Fibroblast of skin of left biceps (primary cell): ENCODE measurements around the gene TMPRSS4.

Source experiments
- DNase-seq, 2 experiments: peaks; one replicate each; pipeline ENCODE4 v3.0.0-alpha.2; 2013; ENCODE audit warnings: low read depth in 2 of 2

TMPRSS4 gene, protein sequence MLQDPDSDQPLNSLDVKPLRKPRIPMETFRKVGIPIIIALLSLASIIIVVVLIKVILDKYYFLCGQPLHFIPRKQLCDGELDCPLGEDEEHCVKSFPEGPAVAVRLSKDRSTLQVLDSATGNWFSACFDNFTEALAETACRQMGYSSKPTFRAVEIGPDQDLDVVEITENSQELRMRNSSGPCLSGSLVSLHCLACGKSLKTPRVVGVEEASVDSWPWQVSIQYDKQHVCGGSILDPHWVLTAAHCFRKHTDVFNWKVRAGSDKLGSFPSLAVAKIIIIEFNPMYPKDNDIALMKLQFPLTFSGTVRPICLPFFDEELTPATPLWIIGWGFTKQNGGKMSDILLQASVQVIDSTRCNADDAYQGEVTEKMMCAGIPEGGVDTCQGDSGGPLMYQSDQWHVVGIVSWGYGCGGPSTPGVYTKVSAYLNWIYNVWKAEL

DNA sequence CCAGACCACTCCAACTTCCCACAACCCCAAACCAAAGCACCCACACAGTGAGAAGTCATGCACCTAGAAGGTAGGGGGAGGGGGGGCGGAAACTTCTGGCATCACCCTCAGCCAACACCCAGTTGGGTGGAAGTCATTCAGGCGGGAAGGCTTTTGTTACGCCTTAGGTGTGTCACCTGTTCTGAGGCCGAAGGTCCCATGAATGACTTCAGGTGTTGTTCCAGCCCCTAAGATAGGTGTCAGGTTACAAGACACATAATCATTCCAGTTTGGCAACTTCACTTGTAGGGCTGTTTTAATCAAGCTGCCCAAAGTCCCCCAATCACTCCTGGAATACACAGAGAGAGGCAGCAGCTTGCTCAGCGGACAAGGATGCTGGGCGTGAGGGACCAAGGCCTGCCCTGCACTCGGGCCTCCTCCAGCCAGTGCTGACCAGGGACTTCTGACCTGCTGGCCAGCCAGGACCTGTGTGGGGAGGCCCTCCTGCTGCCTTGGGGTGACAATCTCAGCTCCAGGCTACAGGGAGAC lies at the start of gene TMPRSS4:
Gene TMPRSS4, plus strand, starts transcription at position 325 of the 528 bp plus-strand sequence. CDS start 225 bp downstream, outside the sequence.
- no peak for DNase-seq

DNA sequence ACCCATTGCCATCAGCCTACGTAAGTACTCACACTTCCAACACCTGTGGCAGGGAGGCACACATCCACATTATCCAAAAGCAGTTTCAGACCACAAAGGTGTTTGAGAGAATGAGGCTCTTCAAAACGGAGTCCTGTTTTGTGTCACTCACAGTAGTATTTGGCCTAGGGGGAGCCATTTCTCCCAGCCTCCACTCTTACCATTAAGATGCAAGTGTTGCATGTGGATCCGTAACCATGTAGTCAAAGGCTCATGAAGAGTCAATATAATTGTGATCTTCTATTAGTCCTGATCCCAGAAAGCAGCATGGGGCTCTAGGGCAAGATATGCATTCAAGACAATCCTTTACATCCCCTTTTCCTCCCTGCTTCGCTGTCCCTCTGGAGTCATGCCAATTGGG lies 49.2 kb upstream of the TMPRSS4 start:
- no peak for DNase-seq

DNA sequence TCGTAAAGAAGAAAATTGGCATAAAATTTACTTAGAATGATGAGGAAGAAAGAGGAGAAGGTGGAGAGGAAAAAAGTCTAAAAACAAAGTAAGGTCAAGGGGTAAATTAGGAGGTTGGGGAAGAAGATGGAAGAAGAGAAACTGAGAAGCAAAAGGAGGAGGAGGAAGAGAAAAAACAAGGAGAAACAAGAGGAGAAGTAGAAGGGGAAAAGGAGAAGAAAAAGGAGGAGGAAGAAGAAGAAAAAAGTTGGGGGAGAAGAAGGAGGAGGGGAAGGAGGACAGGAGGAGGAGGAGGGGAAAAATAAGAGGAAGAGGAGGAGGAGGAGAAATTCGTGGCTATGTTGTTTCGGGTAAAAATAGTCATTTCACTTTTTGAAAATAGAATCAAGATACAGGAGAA lies 48.3 kb upstream of the TMPRSS4 start:
- no peak for DNase-seq

DNA sequence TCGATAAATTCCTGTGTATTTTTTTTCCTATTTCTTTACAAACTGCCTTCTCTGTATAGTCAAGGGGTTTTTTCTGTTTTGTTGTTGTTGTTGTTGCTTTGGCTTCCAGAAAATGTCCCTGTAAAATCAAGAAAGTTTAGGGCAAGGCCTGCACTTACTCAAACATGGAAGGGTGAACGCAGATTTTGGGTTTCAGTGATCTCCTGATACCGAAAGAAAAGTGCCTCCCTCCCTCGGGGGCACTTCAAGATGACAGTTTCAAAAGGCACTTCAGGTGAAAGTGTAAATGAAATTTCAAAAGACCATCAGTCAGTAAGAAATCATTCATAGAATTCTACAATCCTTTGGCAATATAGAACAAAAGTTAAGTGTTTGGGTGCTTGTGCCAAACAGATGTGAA lies 43.4 kb upstream of the TMPRSS4 start:
- DNase-seq: no peak

DNA sequence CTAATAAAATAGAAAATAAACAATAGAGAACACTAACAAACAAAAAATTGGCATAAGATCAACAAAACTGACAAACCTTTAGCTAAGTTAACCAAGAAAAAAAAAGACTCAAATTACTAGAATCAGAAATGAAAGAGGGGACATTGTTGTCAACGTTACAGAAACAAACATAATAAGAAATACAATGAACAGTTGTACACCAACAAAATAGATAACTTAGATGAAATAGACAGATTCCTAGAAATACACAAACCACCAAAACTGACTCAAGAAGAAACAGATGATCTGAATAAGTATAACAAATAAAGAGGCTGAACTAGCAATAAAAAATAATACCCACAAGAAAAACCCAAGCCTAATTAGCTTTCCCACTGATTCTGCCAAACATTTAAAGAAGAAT lies 34.7 kb upstream of the TMPRSS4 start:
- DNase-seq: no peak

DNA sequence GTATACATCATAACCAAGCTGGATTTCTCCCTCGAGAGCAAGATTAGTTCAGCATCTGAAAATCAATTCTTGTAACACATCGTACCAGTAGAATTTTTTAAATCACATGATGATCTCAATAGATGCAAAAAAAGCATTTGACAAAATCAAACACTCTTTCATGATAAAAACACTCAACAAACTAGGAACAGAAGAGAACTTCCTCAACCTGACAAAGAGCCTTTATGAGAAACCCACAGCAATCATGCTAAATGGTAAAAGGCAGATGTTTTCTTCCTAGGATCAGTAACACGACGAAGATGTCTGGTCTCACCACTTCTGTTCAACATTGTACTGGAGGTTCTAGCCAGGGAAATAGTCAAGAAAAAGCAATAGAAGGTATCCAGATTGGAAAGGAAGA lies 34.1 kb upstream of the TMPRSS4 start:
- DNase-seq: no peak

DNA sequence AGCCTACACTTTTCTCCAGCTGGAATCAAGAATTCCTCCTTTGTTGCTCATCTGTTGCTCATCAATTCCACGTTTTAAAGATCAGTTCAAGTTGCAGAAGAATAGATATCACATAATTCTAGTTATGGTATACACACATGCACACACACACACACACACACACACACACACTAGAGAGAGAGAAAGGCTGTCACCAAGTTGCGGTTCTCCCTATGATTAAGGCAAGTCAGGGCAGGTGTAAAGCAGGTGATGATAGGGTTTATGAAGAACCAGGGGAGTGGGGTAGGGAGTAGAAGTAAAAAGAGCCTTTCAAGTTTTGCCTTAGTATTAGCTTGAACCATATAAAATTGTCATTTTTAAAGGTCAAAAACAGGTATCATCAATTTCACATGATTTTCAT lies 31.7 kb upstream of the TMPRSS4 start:
- no peak for DNase-seq

DNA sequence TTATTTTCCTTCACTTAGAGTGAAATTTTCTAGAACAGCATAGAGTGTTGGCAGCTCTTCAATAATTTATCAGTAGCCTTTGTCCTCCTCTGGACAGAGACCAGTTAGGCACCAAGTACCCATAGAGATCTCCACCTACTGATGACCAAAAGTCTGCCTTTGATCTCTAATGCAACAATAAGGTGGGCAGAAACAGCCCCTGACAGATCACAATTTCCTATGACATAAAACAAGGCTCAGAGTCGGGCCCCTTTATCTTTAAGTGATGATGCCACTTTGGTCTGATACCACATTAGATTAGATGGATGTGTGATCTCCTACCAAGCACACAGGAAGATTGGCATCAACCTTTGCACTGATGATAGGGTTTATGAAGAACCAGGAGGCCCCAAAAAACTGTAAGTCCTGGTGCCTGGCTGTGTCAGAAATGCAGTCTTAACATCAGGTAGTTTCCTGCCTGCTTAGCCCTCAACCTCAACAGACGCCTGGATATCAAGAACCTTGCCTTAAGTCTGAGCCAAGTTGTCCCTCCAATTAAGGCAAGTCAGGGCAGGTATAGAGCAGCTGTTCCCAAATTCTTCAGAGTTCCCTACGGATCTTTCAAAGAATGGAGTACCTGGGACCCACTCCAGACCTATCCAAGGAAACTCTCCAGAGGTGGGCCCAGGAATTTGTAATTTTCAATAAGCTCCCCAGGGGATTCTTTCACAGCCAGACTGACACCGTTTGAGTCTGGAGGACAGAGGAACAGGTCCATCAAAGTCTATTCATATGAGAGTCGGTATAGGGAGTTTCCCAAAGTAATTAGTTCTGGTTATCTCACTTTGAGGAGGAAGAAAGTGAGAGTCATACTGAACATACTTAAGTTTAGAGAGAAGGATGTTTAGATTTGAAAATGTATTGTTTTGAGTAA lies 30.6 kb upstream of the TMPRSS4 start:
- DNase-seq: no peak

DNA sequence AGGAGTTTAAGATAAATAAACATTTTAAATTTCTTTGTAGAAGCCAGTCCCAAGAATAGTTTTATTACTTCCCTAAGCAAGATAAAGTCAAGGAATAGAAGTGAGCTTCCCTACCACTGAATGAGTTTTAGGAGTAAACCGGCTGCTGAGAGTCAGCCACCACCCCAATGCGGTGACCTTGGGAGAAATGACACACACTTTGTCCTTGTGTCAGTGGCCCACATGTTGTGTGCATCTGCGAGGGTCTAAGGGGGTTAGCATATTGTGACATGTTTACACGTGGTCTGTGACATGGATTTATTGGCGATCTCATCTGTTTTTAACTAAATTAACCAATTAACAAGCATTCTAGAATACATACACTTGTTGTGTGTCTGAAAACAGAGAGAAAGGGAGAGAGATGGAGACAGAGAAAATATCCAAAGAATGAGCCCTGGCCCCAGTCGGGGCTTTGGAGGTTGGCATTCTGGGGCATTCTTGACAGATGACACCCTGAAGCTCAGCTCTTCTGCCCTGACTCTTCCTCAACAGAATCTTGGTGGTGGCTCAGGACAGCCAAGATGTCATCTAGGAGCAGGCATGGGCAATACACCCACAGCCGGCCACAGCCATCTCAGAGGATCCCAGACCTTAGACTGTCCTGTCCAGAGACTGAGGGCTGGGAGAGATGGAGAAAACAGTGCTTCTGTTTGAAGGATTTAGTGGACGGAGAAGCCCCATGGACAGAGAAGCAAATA lies 29.7 kb upstream of the TMPRSS4 start:
- no peak for DNase-seq

DNA sequence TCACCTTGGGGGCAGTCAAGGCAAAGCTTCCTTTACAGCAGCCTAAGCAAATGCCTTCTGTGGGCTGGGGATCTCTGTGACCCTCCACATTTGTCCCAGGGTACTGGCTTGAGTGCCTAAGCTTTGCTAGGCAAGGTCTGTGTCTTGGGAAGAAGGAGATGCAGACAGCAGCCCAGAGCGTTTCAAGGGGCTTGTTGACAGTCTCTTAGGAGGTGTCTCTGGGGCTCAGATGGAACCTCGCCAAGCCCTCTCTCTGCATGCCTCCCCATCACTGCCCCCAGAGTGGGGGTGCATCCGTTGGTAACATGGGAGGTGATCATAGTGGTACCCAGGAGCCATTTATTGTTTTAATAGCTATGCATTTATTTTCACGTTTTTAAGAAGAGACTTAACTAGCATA lies 29.1 kb upstream of the TMPRSS4 start:
- no peak for DNase-seq

DNA sequence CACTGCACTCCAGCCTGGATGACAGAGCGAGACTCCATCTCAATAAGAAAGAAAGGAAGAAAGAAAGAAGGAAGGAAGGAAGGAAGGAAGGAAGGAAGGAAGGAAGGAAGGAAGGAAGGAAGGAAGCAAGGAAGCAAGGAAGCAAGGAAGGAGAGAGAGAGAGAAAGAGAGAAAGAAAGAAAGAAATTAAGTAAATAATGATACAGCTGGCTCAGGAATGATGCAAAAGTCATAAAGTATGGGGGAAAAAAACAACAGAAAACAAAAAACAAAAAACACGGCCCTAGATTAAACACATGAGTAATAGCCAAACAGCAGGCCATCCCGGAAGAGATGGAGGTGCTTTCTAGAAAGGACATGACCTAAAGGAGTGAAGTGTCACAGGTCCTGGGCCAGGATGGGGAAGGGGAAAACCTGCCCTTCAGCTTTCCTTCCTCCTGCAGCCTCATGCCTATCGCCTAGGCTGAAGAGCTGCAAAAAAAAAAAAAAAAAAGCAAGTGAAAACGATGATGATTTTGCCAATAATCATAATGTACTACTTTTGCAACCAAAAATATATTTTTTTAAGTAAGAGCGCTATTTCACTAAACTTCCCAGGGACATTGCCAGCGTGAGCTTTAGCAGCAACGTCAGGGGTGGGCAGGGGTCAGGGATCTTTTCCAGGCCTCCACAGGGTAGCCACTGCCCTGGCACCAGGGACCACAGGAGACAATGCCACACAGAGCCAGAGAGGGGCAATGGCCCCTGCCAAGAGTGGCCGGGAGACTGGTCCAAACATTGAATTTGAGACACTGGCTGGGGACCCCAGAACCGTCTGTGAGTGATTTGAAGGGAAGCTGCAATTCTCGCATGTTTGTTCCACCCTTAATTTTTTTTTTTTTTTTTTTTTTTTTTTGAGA lies 28.2 kb upstream of the TMPRSS4 start:
- no peak for DNase-seq

DNA sequence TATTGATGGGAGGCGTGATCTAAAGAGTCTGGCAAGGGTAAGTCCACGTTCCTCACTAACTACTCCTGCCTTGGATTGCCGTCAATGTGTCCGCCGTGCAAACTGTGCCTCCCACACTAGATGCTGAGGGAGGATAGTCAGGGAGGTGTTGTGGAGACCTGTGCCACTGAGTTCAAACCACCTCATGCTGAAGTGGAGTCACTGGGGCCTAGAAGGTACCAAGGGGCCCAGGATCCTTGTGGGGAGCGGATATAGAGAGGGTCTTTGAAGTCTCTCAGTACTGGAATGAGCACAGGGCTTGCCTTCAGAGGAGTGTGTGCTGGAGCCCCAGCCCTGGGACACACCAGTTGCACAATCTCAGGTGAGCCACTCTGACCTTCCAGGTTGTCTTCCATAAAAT lies 27.1 kb upstream of the TMPRSS4 start:
- no peak for DNase-seq

DNA sequence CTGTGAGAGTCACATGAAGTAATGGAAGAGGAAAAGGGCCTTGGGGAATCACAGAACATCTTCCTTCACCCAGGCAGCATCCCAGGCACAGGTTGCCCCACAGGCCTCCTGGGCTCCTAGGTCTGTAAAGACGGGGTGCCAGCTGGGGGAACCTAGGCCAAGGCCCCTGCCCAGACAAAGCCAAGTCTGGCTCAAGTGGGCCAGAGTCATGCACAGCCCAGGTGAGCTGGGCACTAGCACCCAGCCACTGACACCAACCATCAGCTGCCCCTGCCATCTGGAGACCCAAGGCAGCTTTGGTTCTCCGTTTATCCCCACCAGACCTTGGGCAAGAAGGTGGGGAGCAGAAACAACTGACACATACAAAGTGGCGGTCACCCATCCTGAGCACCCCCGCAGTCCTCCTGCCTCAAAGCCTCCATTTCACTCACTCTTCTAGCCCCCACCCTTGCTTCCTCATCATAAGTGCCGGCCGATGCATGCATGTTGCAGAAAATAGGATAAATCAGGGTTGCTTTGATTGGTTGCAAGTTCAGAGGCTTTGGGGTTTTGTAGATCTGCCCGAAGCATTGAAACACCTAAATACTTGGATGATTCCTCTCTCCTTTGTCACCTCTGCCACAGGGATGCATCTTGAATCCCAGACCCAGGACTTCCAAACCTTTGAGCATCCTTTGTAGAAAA lies 26.5 kb upstream of the TMPRSS4 start:
- DNase-seq: no peak

DNA sequence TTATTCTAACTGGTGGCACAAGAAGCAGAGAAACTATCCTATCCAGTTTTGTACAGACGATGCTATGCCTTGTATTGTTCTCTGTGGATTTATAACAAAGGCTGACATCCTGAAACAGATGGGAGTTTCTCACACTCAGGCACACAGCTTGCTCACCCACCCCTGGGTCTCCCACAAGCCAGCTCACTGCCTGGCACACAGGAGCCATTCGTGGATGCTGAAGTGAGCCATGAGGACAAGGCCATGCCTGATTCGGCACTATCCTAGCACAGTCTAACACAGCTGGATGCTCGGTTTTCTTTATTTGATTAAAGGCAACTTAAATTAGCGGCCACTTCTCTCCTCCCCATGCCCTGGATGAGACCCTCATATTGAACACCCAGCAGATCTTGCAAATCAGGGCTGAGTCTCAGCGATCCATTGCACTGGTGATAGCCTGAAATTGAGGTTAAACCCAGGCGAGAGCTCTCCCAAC lies 25.7 kb upstream of the TMPRSS4 start:
- DNase-seq: no peak

DNA sequence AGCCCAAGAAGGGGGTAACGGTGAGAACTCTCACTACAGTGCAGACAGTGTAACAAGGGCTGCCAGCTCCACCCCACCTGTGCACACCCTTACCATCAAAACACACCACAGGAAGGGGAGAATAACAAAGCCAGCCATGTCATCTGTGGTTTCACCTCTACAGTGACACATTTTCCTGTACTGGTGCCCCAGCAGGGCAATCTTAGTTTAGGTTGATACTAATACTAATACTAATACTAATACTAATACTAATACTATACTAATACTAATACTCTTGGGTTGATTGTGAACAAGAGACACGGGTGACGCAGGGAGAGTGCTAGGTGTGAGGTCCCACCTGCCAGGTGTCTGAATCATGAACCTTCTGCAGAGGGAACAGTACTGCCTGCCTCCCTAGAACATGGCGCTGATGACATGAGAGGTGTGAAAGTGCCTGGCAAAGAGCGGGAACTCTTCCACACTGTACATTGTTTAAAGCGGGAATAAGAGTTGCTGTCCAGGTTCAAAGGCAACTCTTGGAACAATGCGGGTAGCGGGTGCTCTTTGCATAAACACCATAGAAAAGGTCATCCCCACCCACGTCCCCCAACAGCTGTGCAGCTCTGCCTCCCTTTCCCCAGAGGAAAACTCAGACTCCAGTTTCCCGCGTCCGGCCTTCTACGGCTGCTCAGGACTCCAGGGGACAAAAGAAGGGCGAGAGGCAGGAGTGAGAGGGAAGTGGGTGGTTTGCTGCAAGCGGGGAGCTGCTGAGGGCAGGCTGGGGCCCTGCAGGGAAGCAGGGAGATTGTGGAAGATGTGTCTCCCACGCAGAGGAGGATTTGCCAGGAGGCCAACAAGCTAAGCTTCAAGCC lies 25.0 kb upstream of the TMPRSS4 start:
- no peak for DNase-seq

DNA sequence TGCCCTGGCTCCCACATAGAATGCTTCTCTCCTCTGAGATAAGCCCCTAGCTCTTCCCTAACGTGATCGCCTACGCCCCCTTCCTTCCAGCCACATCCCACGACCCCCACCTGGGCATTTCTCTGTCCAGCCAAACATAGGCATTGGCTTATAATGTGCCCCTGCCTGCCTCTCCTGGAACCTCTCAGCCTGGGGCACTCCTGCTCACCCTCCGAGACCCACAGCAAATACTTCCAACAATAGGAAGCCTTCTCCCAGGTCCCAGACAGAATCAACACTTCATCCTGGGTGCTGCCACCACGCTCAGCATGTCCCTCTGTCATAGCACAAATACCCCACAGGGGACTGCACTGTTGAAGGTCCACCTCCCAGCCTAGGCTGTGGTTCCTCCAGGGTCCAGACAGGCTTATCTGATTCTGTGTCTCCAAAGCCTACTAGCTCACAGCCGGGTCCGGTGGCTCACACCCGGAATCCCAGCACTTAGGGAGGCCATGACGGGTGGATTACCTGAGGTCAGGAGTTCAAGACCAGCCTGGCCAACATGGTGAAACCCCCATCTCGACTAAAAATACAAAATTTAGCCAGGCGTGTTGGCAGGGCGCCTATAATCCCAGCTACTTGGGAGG lies 24.2 kb upstream of the TMPRSS4 start:
- no peak for DNase-seq

DNA sequence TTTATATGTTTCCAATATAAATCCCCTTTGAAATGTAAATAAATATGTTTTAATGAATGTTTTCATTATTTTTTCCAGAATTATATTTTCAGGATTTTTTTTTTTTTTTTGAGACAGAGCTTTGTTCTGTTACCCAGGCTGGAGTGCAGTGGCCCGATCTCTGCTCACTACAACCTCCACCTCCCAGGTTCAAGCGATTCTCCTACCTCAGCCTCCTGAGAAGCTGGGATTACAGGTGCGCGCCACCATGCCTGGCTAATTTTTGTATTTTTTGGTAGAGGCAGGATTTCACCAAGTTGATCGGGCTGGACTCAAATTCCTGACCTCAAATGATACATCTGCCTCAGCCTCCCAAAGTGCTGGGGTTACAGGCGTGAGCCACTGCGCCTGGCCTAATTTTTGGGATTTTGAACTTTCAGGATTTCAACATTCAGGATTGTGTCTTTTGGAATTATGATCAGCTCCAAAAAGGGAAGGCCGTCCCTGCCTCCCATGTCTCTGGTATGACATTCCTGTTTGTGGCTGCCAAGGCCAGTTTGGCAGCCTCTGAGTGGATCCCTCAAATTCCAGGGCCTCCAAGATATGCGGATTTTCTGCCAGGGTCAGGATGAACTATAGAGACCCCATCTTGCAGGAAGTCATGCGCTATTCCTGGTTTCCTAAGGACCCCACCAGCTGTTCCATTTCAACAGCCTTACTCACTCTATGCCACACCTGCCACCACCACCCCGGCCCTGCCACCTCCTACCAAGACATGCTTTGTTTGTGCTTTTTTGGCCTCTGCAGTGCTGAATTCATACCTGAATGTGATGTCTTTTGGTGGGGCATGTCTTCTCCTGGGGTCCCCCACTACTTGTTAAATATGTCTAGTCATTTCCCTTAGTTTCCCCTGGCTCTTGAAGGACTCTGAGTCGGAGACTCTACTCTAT lies 21.9 kb upstream of the TMPRSS4 start:
- DNase-seq: no peak

DNA sequence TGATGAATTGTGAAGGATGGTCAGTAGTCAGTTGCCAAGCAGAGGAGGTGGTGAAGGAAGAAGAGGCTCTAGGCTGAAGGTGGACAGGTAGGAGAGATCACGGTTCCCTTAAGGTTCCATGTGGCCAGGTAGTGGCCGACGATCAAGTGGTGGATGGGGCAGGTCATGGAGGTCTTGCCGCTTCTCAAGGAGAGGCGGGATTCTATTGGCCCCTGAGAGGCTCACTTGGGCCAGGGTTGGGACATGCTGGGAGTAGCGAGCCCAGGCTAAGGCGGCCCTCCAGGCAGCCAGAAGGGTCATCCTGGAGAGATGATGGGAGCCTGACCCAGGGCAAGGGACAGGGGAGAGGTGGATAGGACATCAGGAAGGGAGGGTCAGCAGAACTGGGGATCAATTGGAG lies 20.9 kb upstream of the TMPRSS4 start:
- DNase-seq: no peak
